NCI-H748 (cell line): Measurements from ENCODE around the gene CSGALNACT2.

Source experiments
- DNase-seq: peaks from one replicate; lab custom pipeline; 2025; ENCODE audit not compliant: unreplicated experiment; lab: John Stamatoyannopoulos, UW

Gene CSGALNACT2

DNA sequence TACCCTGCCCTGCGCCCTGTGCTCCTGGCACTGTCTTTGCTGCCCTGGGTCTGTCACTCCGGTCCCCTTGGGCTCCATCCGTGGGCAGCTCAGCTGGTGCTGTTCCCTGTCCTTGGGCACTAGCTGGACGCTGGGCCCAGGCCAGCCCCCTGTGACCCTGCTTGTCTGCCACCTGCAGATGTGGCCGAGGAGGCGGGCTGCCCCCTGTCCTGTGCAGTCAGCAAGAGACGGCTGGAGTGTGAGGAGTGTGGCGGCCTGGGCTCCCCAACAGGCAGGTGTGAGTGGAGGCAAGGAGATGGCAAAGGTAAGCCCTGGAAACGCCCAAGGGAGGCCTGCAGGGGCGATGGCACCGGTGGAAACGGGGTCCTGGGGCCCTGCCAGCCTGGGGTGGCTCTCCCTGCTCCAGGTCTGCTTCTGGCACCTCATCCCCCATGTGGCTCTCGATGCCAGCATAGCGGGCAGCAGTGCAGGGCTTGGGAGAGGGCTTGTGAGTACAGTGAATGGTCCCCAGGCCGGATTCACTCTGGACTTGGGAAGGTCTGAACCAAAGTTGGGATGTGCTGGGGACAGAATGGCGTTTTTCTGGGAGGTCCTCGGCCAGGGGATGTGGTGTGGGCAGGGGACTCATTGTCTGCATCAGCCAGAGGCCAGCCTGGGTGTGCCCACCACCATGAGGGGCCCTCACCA is 26.2 kb upstream of the CSGALNACT2 start:
- no peak for DNase-seq

DNA sequence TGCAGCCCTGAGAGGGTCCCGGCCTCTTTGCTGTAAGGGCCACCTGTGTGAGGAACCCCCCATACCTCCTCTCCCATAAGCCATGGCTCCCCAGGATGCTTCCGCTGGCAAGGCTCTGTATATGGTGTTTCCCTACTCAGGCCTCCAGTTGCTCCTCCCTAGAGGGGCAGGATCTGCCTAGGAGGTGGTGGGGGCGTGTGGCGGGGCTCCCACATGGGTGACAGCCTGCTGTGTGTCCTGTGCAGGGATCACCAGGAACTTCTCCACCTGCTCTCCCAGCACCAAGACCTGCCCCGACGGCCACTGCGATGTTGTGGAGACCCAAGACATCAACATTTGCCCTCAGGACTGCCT is 25.7 kb upstream of the CSGALNACT2 start:
- no peak for DNase-seq

DNA sequence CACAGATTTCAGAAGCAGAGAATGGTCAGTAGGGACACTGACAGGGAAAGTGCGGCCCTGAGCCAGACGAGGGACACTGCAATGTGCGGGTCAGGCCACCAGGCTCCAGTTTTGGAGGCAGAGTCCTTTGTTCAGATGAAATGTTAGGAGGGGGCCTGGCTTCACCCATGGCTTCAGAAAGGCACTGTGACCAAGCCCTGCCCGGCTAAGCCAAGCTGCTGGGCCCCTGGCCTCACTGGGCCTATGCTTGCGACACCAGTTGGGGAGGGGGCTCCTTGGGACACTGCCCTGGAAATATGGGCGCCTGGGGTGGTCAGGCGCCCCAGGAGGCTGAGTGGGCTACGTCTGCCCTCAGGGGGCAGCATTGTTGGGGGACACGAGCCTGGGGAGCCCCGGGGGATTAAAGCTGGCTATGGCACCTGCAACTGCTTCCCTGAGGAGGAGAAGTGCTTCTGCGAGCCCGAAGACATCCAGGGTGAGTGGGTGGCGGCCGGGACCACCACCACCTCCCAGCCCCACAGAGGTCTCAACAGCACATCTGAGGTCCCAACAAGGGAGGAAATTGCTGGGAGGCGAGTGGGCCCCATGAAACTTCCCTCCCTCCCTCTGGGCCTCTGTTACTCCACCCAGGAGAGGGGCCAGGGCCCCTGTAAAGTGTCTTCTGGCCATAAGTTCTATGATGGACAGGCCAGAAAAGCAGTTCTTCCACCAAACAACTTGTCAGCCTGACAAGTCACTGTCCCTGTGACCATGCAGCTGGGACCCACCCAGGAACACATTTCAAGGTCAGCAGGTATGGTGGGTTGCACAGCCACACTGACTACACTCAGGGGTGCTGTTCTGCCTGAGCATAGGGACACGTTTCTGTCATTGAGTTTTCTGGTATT is 24.8 kb upstream of the CSGALNACT2 start:
- no peak for DNase-seq

DNA sequence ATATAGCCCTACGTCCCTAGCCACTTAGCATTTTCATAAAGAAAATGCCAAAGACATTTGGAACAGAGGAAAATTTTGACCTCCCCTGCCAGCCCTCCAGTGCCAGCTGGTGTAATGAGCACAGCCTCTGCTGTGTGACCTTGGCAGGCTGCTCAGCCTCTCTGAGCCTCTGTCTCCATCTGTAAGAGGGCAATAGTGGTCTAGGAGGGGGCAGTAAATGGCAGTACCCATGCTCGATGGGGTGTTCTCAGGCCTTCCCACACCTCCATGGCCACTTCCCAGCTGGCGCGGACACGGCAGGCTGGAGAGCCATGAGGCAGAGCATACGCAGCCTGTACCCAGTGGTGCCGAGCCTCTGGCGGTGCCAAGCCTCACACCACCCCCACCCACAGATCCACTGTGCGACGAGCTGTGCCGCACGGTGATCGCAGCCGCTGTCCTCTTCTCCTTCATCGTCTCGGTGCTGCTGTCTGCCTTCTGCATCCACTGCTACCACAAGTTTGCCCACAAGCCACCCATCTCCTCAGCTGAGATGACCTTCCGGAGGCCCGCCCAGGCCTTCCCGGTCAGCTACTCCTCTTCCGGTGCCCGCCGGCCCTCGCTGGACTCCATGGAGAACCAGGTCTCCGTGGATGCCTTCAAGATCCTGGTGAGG is 24.0 kb upstream of the CSGALNACT2 start:
- no peak for DNase-seq

DNA sequence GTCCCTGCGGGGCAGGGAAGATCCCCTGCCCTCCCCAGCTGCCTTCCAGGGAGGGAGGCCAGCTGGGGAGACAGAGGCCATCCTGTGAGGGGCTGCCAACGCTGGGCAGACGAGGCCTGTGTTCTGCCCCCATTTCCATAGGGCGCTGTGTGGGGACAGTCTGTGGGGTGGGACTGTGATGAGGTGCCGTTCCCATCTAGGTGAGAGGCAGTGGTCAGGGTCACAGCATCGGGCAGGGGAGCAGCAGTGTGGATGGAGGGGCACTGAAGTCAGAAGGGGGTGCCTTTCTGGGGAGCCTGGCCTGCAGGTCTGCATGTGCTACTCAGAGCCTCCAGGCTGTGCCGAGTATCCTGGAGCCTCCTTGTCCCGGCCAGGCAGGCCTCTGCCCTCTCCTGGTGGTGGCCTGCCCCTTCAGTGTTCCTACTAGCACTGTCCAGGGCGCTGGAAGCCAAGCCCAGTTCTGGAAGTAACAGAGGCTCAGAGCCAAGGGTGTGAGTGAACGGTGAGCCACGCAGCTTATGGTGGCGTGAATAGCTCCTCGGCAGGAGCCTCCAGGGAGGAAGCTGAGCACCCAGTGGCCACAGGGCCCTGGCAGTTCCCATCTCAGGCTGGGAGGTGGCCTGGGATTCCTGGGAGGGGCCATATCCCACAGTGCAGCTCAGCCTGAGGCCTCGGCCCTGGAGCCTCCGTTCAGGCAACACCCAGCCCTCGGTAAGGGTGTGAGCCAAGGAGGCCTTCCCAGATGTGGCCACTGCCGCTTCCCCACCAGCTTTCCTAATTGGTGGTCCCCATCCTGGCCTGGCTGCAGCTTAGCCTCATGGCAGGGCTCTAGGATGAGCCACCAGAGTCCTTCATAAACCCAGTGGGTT is 23.3 kb upstream of the CSGALNACT2 start:
- DNase-seq = no peak

DNA sequence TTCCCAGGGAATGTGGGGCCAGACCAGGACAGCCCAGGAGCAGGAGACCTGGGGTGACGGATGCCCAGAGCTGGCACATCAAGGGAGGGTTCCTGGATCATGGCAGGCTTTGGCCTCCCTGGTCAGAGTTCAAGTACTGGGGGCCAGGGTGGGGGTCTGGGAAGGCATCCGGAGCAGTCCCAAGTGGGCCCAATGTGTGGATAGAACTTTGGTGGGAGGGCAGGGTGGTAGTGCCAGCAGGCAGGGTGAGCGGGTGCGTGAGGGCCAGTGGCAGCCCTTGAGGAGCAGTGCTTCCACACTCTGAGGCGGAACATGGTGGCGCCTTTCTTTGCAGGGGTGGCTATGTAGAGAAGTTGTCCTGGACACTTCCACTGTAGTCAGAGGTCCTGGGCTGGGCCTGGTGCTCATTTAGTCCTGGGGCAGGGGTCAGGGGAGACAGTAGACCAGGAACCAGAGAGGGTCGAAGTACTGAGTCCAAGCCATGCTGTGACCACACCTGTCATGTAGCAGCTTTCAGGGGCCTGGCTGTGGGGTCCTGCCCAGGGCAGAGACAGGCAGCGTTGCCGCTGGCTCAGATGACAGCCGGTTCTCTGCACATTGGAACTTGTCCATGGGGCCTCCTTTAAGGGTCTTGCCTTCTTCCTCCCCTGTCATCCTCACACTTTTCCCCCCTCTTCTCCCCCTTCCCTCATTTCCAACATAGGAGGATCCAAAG is 22.2 kb upstream of the CSGALNACT2 start:
- DNase-seq = no peak

DNA sequence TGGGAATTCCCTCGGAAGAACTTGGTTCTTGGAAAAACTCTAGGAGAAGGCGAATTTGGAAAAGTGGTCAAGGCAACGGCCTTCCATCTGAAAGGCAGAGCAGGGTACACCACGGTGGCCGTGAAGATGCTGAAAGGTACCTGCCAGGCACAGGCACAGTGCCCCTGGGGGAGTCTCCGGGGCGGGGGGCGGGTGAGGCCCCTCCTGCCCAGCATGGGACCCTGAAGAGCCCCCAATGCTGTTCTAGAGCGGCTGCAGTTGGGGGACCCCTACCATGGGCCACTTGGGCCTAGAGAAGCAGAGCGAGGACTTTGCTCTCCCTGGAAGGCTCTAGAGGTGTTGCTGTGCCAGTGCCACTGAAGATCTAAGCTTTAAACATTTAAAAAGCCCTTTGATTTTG is 21.6 kb upstream of the CSGALNACT2 start:
- DNase-seq = no peak

DNA sequence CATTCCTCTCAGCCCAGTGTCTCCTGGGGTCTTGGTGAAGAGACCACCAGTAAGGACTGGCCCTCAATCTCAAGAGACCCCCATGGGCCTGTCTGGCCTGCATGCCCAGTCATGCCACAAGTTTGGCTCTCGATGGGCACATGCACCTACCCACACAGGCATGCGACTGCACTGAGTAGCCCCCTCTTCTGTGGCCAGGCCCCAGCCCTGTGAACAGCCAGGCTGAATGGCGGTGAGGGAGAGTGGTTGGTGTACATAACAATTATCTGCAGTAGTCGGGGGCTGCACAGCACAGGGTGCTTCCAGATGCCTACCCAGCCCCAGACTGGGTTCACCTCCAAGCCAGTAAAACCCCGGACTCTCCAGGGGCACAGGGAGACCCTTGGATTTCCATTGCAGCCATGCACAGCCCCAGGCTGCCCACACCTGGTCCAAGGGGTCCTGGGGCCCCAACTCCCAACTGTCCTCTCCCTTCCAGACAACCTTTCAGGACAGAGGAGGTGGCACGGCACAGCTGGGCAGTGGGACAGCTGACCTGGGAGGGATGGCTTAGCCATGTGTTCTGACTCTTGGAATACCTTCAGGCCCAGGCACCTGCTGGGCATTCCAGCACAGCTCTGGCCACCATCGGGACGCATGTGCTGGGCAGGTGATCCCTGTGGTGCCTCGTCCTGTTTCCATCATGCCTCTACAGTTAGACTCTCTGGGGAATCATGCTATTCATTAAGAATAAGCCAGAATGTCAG is 21.0 kb upstream of the CSGALNACT2 start:
- no peak for DNase-seq

DNA sequence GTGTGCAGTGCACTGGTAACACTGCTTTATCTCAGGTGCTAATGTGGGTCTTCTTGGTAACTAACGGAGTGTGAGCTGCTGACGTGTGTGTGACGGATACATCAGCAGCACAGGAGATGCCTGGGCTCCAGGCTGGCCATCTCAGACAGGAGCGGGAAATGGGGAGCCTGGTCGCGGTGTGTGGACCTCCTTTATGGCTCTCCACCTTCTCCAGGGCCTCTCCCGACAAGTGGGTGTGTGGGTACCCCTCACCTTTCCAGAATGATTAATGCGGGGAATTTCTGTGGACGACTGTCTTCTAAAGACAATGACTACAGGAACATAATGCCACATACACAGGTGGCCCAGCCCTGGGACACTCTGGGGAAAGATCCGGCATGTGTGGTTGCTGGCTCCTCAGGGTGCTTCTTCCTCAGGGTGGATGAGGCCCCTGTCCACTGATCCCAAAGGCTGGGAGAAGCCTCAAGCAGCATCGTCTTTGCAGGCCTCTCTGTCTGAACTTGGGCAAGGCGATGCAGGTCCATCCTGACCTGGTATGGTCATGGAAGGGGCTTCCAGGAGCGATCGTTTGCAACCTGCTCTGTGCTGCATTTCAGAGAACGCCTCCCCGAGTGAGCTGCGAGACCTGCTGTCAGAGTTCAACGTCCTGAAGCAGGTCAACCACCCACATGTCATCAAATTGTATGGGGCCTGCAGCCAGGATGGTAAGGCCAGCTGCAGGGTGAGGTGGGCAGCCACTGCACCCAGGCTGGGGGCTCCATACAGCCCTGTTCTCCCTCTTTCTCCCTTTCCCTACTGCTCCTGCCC is 20.3 kb upstream of the CSGALNACT2 start:
- DNase-seq = no peak

DNA sequence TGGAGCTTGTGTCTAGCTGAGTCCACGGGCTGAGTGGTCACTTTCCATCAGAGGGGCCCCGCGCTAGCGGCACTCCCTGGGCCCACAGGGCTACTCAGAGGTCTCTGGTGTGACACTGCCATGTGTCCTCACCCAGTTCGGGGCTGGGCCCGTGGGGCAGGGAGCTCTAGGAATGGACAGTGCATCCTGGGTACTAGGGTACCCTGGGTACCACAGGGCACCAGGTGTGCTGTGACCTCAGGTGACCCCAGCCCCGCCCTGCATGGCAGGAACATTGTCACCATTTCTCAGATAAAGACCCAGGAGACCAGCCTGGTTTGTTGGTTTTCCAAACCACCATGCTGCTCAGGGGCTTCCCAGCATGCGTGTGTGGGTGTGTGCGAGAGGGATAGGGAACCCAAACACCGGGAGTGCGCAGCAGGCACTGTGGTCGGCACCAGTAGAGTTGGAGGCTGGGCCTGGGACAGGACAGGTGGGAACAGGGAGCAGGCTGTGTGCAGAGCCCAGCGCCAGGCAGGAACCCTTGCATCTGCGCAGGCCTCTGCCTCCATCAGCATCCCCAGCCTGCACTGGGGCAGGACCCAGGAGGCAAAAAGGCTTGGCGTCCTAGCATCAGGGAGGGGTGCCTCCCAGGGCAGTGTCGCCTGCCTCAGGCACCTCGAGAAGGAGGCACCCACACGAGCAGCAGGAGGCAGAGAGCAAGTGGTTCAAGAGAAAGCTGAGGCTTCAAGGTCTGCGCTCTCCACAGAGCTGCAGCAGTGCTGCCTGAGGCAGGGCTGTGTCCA is 19.4 kb upstream of the CSGALNACT2 start:
- no peak for DNase-seq

DNA sequence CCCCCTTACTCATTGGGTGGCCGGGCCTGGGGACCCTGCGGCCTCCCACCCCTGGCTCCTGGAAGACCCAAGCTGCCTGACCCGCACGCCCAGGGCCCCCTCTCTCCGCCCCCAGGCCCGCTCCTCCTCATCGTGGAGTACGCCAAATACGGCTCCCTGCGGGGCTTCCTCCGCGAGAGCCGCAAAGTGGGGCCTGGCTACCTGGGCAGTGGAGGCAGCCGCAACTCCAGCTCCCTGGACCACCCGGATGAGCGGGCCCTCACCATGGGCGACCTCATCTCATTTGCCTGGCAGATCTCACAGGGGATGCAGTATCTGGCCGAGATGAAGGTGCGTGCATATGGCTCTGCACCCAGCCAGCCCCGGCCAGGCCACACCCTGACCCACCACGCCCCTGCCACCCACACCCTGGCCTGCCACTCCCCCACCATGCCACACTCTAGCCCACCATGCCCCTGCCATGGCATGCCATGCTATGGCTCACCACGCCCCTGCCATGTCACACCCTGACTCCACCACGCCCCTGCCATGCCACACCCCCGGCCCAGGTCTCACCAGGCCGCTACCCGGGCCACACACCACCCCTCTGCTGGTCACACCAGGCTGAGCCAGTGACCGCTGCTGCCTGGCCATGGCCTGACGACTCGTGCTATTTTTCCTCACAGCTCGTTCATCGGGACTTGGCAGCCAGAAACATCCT is 18.7 kb upstream of the CSGALNACT2 start:
- no peak for DNase-seq

DNA sequence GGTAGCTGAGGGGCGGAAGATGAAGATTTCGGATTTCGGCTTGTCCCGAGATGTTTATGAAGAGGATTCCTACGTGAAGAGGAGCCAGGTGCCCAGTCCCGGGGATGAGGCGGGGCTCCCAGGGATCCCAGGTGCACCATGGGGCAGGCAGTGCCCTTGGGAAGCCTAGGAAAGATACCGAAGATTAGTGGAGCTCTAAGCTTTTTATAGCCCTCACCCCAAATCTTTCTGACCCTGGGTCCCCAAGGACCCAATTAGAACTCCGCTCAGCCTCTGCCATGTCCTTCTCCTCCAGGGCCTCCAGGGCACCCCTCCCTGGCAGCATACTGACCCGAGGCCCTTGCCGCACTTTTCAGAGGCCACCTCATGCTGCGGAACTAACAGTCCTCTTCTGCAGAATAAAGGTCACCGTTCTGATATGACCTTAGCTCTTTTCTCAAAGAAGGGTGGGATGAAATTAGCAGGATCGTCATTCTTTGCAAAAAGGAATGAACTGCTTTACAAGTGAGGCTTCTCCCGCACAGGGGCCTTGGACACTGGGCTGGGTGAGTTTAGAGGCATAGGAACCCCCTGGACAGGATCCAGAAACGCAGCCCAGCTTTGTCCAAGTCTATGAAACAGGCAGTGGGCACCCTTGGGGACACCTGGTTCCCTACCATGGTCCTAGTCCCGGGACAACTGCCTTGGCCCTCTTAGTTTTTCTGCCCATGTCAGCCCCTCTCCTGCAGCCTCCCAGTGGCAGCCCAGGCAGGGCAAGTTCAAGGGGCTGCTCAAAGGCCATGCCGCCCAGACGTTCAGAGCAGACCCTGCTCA is 17.9 kb upstream of the CSGALNACT2 start:
- no peak for DNase-seq

DNA sequence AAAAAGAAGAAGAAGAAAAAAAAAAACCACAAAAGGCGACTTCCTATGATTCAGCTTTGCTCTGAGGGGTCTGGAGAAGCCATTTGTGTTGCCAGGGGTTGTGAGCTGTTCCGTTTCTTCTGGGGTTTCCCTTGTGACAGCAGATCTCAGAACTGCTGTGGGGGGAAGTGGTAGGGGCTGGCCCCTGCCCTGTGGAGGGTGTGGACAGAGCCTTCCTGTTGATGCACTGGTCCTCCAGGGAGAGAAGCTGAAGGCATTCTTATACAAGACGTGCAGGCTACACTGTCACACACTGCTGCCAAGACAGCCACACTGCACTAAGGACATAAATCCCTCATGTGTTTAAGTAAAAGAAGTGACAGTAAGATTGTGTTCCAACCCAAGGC is 17.3 kb upstream of the CSGALNACT2 start:
- DNase-seq = no peak

DNA sequence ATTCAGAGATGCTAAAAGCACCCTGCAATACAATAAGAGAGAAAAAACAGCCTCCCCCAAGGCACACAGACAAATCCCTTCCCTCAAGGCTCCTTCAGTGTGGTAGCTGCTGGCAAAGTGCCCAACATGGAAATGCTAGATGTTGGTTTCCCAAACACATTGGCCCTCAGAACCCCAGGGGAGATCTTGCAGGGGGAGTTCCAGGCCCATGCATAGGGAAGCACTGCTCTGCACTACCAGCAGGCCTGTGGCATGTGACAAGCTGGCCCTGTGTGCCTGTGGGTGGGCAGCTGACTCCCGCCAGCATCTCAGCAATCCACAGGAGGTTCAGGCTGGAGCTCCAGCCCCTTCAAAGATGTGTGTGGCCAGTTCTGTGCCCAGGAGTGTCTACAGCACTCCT is 16.8 kb upstream of the CSGALNACT2 start:
- DNase-seq = no peak

DNA sequence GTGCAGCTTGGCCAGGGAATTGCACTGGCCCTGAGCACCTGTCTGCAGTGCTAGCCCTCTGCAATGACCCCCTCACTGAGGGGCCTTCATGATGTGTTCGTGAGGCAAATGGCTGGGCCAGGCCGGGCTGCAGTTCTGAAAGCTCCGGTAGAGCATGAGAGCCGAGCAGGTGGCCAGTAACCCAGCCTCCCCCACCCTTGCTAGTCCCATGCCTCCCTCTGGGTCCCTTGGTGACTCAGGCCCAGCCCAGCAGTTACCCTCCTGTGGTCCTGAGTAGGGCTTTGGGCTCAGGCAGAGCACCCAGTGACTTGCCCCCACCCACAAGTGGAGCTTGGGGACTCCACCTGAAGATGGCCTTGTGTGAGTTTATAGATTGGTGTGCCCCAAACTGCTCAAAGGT is 16.1 kb upstream of the CSGALNACT2 start:
- DNase-seq = no peak

DNA sequence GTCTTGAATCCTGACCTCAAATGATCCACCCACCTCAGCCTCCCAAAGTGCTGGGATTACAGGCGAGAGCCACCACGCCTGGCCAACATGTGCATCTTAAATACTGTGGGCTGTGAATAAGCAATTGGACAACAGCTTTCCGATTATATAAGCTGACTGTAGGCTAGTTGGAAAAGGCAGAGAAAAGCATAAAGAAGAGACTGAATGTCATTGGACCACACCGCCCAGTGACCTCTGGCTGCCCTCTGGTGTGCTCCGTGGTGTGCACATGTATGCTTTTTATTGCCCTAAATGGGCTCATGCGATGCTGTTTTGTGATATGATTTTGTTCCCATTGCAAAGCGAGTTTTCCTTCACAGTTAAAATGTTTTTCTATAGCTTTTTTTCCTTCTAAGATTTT is 15.4 kb upstream of the CSGALNACT2 start:
- DNase-seq = no peak
